NT2/D1 (cell line): ENCODE results near the gene AGBL4.

Source experiments
- SUZ12 ChIP-seq: IDR thresholded peaks from 2 replicates; pipeline ENCODE4 v1.6.1; 2011; ENCODE audit not compliant: insufficient read length, insufficient read depth; ENCODE audit errors: extremely low read depth
- YY1 ChIP-seq: IDR thresholded peaks from 2 replicates; pipeline ENCODE4 v1.6.1; 2011; ENCODE audit not compliant: insufficient read length, insufficient read depth
- ZNF274 ChIP-seq: IDR thresholded peaks from 2 replicates; pipeline ENCODE4 v1.6.1; 2011; ENCODE audit warnings: mild to moderate bottlenecking, low read depth, low read length

DNA sequence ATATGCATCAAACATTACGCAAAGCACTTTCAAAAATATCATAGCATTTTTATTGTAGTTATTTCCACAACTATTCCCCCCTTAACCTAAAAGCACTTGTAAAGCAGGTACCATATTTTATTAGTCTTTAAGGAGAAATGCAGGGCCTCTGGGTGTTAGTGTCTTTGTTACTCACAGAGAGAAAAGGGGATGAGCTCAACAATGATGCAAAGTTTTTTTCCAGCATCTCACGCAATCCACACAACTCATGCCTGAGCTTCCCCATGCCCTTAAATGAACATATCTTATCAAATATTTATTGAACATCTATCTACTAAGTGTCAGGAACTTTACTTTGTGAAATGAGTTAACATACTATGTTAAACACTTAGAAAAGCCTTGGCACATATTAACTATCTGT is 1297.6 kb downstream of the AGBL4 start:
- no peak for TF ChIP-seq ZNF274
- TF ChIP-seq YY1: no peak
- no peak for TF ChIP-seq SUZ12
